BLaER1 (cell line): Measurements from ENCODE around the gene ZNF717.

Source experiments
- H3K27ac ChIP-seq: shearing (Covaris generic); formaldehyde crosslinking; 2 replicates; pipeline ENCODE4 v1.8.1; 2022
- H3K27me3 ChIP-seq: shearing (Covaris generic); formaldehyde crosslinking; 2 replicates; pipeline ENCODE4 v1.8.1; 2022
- H3K36me3 ChIP-seq: shearing (Covaris generic); formaldehyde crosslinking; 2 replicates; pipeline ENCODE4 v1.8.1; 2022
- H3K4me1 ChIP-seq: shearing (Covaris generic); formaldehyde crosslinking; 2 replicates; pipeline ENCODE4 v1.8.1; 2022
- H3K4me2 ChIP-seq: shearing (Covaris generic); formaldehyde crosslinking; 2 replicates; pipeline ENCODE4 v1.8.1; 2022
- H3K4me3 ChIP-seq: shearing (Covaris generic); formaldehyde crosslinking; 2 replicates; pipeline ENCODE4 v1.8.1; 2022
- H3K9ac ChIP-seq: shearing (Covaris generic); formaldehyde crosslinking; 2 replicates; pipeline ENCODE4 v1.8.1; 2022
- H3K9me3 ChIP-seq: shearing (Covaris generic); formaldehyde crosslinking; 2 replicates; pipeline ENCODE4 v1.8.1; 2022
- H4K20me1 ChIP-seq: shearing (Covaris generic); formaldehyde crosslinking; 2 replicates; pipeline ENCODE4 v1.8.1; 2022
- Cebpa-rat ChIP-seq: shearing (Covaris generic); IDR thresholded peaks from 2 replicates; pipeline ENCODE4 v1.8.1; 2022

Gene ZNF717

DNA sequence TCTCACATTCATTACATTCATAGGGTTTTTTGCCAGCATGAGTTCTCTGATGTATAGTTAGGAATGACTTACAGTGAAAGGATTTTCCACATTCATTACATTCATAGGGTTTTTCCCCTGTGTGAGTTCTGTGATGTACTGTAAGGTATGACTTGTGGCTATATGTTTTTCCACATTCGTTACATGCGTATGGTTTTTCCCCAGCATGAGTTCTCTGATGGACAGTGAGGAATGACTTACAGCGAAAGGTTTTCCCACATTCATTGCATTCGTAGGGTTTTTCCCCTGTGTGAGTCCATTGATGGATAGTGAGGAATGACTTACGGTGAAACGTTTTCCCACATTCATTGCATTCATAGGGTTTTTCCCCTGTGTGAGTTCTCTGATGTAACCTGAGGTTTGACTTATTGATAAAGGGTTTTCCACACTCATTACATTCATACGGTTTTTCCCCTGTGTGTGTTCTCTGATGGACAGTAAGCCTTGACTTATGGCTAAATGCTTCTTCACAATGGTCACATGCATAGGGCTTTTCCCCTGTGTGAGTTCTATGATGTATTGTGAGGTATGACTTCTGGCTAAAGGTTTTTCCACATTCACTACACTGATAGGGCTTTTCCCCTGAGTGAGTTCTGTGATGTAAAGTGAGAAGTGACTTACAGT, 47.4 kb downstream of the ZNF717 start:
- Histone ChIP-seq H3K4me3 (no peak overlapping the region), H3K4me2 (no peak overlapping the region), H3K27ac (no peak overlapping the region), H4K20me1 (no peaks in the 10 kb centered on the region), H3K4me1 (no peaks in the 10 kb centered on the region), H3K9me3 (peaks cover 99% of the 10 kb centered on the region), H3K9ac (no peak overlapping the region), H3K27me3 (no peaks in the 10 kb centered on the region), H3K36me3 (peaks cover 18% of the 10 kb centered on the region)
- TF ChIP-seq Cebpa-rat, result no peak

DNA sequence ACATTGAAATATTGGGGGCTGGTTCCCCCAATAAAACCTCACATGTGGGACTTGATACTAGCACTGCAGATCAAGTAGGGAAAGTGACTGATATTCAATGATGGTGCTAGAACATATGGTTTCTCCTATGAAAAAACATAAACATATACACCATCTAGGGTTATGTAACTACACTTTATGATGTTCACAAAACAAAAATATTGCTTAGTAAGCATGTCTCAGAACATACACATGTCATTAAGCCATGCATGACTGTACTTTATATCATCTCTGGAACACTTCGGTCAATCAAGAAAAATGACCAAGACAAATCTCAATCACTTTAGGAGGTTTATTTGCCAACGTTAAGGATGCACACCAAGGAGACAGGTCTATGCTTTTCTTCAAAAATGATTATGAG, 57.4 kb downstream of the ZNF717 start:
- Histone ChIP-seq H3K4me1 (no peaks in the 10 kb centered on the region), H3K4me2 (no peak overlapping the region), H3K9me3 (peaks cover 95% of the 10 kb centered on the region), H3K27me3 (no peaks in the 10 kb centered on the region), H3K27ac (no peak overlapping the region), H3K4me3 (no peak overlapping the region), H3K36me3 (0 out of 2 replicates have a peak, but pooled peaks cover 7% of the 10 kb centered on the region), H3K9ac (no peak overlapping the region), H4K20me1 (no peaks in the 10 kb centered on the region)
- TF ChIP-seq Cebpa-rat, result no peak

DNA sequence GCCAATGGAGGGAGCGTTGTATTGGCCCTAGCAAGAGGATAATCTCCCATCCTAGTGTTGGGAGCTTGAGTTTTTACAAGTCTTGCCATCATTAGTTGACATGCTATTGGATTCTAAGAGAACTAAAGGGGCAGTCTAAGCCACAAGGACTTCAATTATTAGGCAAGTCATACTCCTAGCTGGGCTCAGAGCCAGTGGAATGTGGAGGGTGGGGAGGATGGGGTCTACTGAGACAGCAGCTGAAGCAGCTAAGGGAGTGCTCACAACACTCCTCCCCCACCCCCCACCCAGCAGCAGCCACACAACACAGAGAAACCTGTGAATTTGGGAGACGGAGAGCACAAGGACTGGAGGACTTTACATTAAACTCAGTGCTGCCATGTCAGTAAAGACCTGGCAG, 93.3 kb downstream of the ZNF717 start:
- Histone ChIP-seq H3K9me3 (no peaks in the 10 kb centered on the region), H3K4me1 (peaks cover 9% of the 10 kb centered on the region; the same call in 1 of the 2 replicates)
- no peak for TF ChIP-seq Cebpa-rat

DNA sequence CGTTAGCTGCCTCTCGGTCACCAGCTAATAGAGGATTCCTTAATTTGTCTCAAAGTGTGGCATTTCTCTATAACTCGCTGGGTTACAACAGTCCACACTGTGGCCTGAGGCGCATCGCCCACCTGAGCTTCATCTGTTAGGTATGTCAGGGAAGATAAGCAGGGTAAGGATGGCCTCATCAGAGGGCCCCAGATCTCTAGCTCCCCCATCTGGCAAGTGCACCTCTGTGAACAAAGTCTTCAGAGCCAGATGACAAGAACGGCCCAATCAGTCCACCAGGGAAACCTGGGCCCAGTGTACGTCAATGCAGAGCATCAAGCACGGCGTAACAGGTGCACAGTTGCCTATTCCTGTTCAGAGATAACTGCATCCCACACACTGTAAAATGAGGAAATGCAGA, 98.0 kb downstream of the ZNF717 start:
- no peaks in the 10 kb centered on the region for H3K36me3 ChIP-seq

More for the DNA sequence above, 93.3 kb downstream of the ZNF717 start:
- Histone ChIP-seq H3K4me2 (no peak overlapping the region), H3K9ac (no peak overlapping the region), H4K20me1 (no peaks in the 10 kb centered on the region), H3K4me3 (no peak overlapping the region), H3K27me3 (no peaks in the 10 kb centered on the region), H3K27ac (no peak overlapping the region), H3K36me3 (no peaks in the 10 kb centered on the region)

More for the DNA sequence above, 98.0 kb downstream of the ZNF717 start:
- no peaks in the 10 kb centered on the region for H3K27me3 ChIP-seq
- no peak overlapping the region for H3K9ac ChIP-seq
- H3K4me2 ChIP-seq, result no peak overlapping the region
- no peaks in the 10 kb centered on the region for H4K20me1 ChIP-seq
- no peak overlapping the region for H3K4me3 ChIP-seq
- no peak for TF ChIP-seq Cebpa-rat
- peaks cover 10% of the 10 kb centered on the region; the same call in 1 of the 2 replicates for H3K4me1 ChIP-seq
- H3K27ac ChIP-seq, result no peak overlapping the region
- H3K9me3 ChIP-seq, result no peaks in the 10 kb centered on the region
